Fibroblast of lung (primary cell): Measurements from ENCODE around the gene OMD. TPM values are rescaled to one million over a fixed set of nuclear protein-coding genes. Genes with fewer than 3 reads are reported as not detected.

Source experiments
- DNase-seq, 2 donors: peaks; one replicate each; pipeline versions ENCODE4 v3.0.0 to v3.0.0-alpha.2; 2010; ENCODE audit warnings: low read depth in 2 of 2
- H2AFZ ChIP-seq: 2 replicates; pipeline ENCODE4 v1.5.1; 2012; ENCODE audit warnings: low read length, control low read depth, inconsistent platforms
- H3K27ac ChIP-seq: 2 replicates; pipeline ENCODE4 v1.5.1; 2011; ENCODE audit warnings: low read length, control low read depth; ENCODE audit not compliant: insufficient read depth
- H3K27me3 ChIP-seq: 2 replicates; pipeline ENCODE4 v1.5.1; 2011; ENCODE audit warnings: mild to moderate bottlenecking, low read length; ENCODE audit not compliant: control insufficient read depth, insufficient read depth
- H3K36me3 ChIP-seq: 2 replicates; pipeline ENCODE4 v1.5.1; 2011; ENCODE audit warnings: low read length; ENCODE audit not compliant: control insufficient read depth, insufficient read depth
- H3K4me1 ChIP-seq: 2 replicates; pipeline ENCODE4 v1.5.1; 2011; ENCODE audit warnings: low read length; ENCODE audit not compliant: control insufficient read depth, insufficient read depth; ENCODE audit errors: extremely low read depth
- H3K4me2 ChIP-seq: 2 replicates; pipeline ENCODE4 v1.5.1; 2011; ENCODE audit warnings: low read length, control low read depth; ENCODE audit not compliant: insufficient read depth; ENCODE audit errors: extremely low read depth
- H3K4me3 ChIP-seq, 4 experiments: fragments of 200-600 bp in 1 of 4; sonication (generic) in 1 of 4; replicated peaks in 1 of 4; 2 replicates each; pipeline ENCODE4 v1.5.1; 2011 to 2016; ENCODE audit warnings: low read length in 4 of 4, low read depth in 3 of 4, mild to moderate bottlenecking in 3 of 4, control low read depth in 2 of 4, inconsistent platforms in 1 of 4, mixed read lengths in 1 of 4; ENCODE audit not compliant: insufficient read depth in 1 of 4; ENCODE audit errors: control extremely low read depth in 1 of 4
- H3K79me2 ChIP-seq: 2 replicates; pipeline ENCODE4 v1.5.1; 2012; ENCODE audit warnings: mild to moderate bottlenecking, low read length, inconsistent platforms; ENCODE audit not compliant: control insufficient read depth, insufficient read depth
- H3K9ac ChIP-seq: 2 replicates; pipeline ENCODE4 v1.5.1; 2011; ENCODE audit warnings: mild to moderate bottlenecking, low read length, control low read depth; ENCODE audit not compliant: insufficient read depth
- H3K9me3 ChIP-seq: 2 replicates; pipeline ENCODE4 v1.5.1; 2012; ENCODE audit warnings: low read depth, low read length; ENCODE audit not compliant: control insufficient read depth, insufficient read depth
- H4K20me1 ChIP-seq: 2 replicates; pipeline ENCODE4 v1.5.1; 2011; ENCODE audit warnings: low read length; ENCODE audit not compliant: control insufficient read depth, insufficient read depth; ENCODE audit errors: extremely low read depth
- CTCF ChIP-seq, 2 donors: IDR thresholded peaks in 1 of 2; conservative IDR thresholded peaks in 1 of 2; 1 replicate in 1 of 2; 2 replicates in 1 of 2; pipeline ENCODE4 v1.5.1; 2011 to 2012; ENCODE audit warnings: low read length in 2 of 2, control low read depth in 1 of 2, inconsistent platforms in 1 of 2, low read depth in 1 of 2, mild to moderate bottlenecking in 1 of 2
- EZH2 ChIP-seq: IDR thresholded peaks from 2 replicates; pipeline ENCODE4 v1.5.1; 2012; ENCODE audit warnings: low read length, control low read depth, mild to moderate bottlenecking; ENCODE audit errors: missing control alignments
- polyA plus RNA-seq, 2 donors: library from polyadenylated mRNA; depleted of rRNA in 1 of 2; stranded (reverse) in 1 of 2; unstranded in 1 of 2; fragments of >200 nt; gene quantifications; 2 replicates each; pipeline ENCODE4 v1.2.1, GENCODE V29; 2011 to 2012; ENCODE audit warnings: missing spikeins in 1 of 2
- total RNA-seq: library from RNA; depleted of rRNA; stranded (reverse); fragments of >200 nt; gene quantifications from 2 replicates; pipeline ENCODE4 v1.2.1, GENCODE V29; 2014

The OMD gene
- total and polyA plus RNA-seq, 2 donors (not counting 1 experiment from before 2014, with no cell fraction given) = 0.07 to 0.17 TPM

- no peaks in the 10 kb centered on the region for H4K20me1 ChIP-seq
- H3K27me3 ChIP-seq = no peaks in the 10 kb centered on the region
- H3K9ac ChIP-seq = no peak overlapping the region
- TF ChIP-seq CTCF (conservative IDR thresholded peaks at IDR 0.05 in 1 of 2, IDR thresholded peaks at IDR 0.05 in 1 of 2; ENCODE audit: low read depth in 1 of 2, low read length in 2 of 2) (no peak), EZH2 (no peak)
- peak in 1 of 2 donors; percentile 72 for DNase-seq
- H3K4me1 ChIP-seq = no peaks in the 10 kb centered on the region
- H3K36me3 ChIP-seq = no peaks in the 10 kb centered on the region
- H3K4me3 ChIP-seq = no peak overlapping the region
- H3K4me2 ChIP-seq = no peak overlapping the region
- H3K9me3 ChIP-seq = no peaks in the 10 kb centered on the region
- H2AFZ ChIP-seq = no peak overlapping the region
- no peak overlapping the region for H3K27ac ChIP-seq
- no peaks in the 10 kb centered on the region for H3K79me2 ChIP-seq
Observed at GRCh38 chr9:92432350-92432749, 8.1 kb upstream of the OMD start.

GRCh38 chr9:92429836-92430235, 5.6 kb upstream of the OMD start:
- no peaks in the 10 kb centered on the region for H3K36me3 ChIP-seq
- H2AFZ ChIP-seq = no peak overlapping the region
- H3K27me3 ChIP-seq = no peaks in the 10 kb centered on the region
- no peaks in the 10 kb centered on the region for H3K4me1 ChIP-seq
- no peak overlapping the region for H3K4me2 ChIP-seq
- DNase-seq = no peak
- H3K27ac ChIP-seq = no peak overlapping the region
- H3K9me3 ChIP-seq = no peaks in the 10 kb centered on the region
- TF ChIP-seq EZH2 (no peak), CTCF (conservative IDR thresholded peaks at IDR 0.05 in 1 of 2, IDR thresholded peaks at IDR 0.05 in 1 of 2; ENCODE audit: low read depth in 1 of 2, low read length in 2 of 2) (no peak)
- H3K9ac ChIP-seq = no peak overlapping the region
- H4K20me1 ChIP-seq = no peaks in the 10 kb centered on the region
- no peaks in the 10 kb centered on the region for H3K79me2 ChIP-seq
- H3K4me3 ChIP-seq = no peak overlapping the region

GRCh38 chr9:92426501-92427145, 2.4 kb upstream of the OMD start:
- Histone ChIP-seq H2AFZ (no peak overlapping the region), H3K27ac (no peak overlapping the region)
- peak in 1 of 2 donors; percentile 9 for DNase-seq

More at GRCh38 chr9:92426501-92427145, 2.4 kb upstream of the OMD start:
- no peaks in the 10 kb centered on the region for H3K36me3 ChIP-seq
- no peak overlapping the region for H3K4me3 ChIP-seq
- H3K9me3 ChIP-seq = no peaks in the 10 kb centered on the region
- no peaks in the 10 kb centered on the region for H3K4me1 ChIP-seq
- no peaks in the 10 kb centered on the region for H3K79me2 ChIP-seq
- H3K9ac ChIP-seq = no peak overlapping the region
- TF ChIP-seq EZH2 = no peak
- no peak for TF ChIP-seq CTCF (conservative IDR thresholded peaks at IDR 0.05 in 1 of 2, IDR thresholded peaks at IDR 0.05 in 1 of 2; ENCODE audit: low read depth in 1 of 2, low read length in 2 of 2)
- H3K27me3 ChIP-seq = no peaks in the 10 kb centered on the region
- H4K20me1 ChIP-seq = no peaks in the 10 kb centered on the region
- no peak overlapping the region for H3K4me2 ChIP-seq
